HL-60 (cell line): Measurements from ENCODE around the gene CEP68.

Experiments used
- SPI1 ChIP-seq: IDR thresholded peaks from 2 replicates; pipeline ENCODE4 v1.6.1; 2012; ENCODE audit warnings: low read depth, mild to moderate bottlenecking, borderline replicate concordance
- TF ChIP-seq, protein P1 (sequence below): IDR thresholded peaks from one replicate; pipeline ENCODE4 v1.5.1; 2011; ENCODE audit warnings: low read length, control low read depth, inconsistent platforms; ENCODE audit not compliant: insufficient read depth

DNA sequence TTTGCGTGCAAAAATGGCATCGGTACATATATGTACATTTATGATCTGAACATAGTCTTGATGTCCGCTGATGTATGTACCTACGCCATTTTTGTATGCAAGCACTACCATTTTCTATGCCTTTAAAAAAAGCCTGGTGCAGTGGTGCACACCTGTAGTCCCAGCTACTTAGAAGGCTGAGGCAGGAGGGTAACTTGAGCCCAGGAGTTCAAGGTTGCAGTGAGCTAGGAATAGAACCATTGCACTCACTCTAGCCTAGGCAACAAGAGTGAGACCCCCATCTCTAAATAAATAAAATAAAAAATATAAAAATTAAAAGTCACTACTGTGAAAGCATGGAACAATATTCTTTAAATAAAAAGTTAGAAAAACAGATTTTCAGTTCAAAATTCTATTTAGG, 57.0 kb downstream of the CEP68 start:
- TF ChIP-seq, protein P1, sequence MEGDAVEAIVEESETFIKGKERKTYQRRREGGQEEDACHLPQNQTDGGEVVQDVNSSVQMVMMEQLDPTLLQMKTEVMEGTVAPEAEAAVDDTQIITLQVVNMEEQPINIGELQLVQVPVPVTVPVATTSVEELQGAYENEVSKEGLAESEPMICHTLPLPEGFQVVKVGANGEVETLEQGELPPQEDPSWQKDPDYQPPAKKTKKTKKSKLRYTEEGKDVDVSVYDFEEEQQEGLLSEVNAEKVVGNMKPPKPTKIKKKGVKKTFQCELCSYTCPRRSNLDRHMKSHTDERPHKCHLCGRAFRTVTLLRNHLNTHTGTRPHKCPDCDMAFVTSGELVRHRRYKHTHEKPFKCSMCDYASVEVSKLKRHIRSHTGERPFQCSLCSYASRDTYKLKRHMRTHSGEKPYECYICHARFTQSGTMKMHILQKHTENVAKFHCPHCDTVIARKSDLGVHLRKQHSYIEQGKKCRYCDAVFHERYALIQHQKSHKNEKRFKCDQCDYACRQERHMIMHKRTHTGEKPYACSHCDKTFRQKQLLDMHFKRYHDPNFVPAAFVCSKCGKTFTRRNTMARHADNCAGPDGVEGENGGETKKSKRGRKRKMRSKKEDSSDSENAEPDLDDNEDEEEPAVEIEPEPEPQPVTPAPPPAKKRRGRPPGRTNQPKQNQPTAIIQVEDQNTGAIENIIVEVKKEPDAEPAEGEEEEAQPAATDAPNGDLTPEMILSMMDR = no peak
- no peak for TF ChIP-seq SPI1
